Activated CD4-positive, alpha-beta T cell treated with anti-CD3 and anti-CD28 coated beads for 24 hours (primary cell): Measurements from ENCODE around the gene CCDC137.

Experiments used
- DNase-seq, 2 donors: peaks; one replicate each; pipeline ENCODE4 v3.0.0-alpha.2; 2020; ENCODE audit warnings: low read depth in 2 of 2

Gene CCDC137

DNA sequence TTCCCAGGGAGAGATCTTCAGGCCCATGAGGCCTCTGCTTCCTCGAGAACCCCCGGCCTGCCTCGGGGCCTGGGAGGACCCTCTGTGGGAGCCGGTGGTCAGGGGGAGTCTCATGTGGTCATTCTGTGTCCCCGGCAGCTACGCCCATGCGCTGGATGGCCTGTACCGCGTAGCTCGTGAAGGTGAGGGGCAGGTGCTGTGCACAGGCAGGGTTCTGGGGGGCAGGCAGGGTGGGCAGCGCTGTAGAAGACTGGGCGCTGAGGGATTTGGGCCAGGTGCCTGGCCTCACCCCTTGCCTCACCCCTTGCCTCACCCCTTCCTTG lies 50.1 kb downstream of the CCDC137 start:
- DNase-seq: no peak

DNA sequence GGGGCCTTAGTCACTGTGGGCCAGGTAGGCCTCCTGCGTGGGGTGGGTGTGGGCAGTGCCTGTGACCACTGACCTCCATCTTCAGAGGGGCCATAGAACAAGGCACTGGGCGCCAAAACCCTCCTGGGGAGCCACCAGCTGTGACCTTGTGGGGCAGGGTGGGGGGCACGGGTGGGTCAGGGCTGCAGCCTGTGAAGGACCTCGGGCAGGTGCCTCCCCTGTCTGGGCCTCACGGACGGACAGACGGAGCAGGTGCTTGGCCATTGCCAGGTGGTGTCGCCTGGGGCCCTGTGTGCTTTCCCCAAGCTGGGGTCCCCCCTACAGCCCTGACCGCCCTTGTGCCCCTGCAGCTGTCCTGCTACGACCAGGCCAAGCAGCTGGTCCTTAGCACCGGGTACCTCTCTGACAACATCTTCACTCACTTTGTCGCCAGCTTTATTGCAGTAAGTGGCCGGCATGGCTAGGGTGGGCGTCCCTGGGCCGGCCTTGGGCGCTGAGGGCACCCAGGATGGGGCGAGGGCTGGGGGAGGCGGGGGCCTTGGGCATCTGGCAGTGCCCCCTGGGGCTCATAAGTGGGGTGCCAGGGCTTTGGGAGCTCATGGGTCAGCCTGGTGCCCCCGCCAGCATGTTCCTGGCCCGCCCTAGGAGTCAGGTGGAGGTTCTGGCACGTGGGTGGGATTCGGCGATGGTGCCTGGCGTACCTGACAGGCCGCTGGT lies 50.7 kb downstream of the CCDC137 start:
- DNase-seq: no peak

DNA sequence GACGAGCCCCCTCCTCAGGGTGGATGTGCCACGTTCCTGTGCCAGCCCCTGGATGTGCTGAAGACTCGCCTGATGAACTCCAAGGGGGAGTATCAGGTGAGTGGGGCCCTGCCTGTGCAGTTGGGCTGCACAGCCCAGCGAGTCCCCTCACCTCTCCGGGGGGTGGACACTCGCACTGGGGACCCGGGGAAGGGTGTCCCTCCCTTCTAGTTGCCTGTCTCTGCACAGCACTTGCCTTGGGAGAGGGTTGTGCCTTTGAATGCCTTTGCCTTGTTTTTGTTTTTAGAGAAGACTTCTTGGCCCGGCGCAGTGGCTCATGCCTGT lies 51.2 kb downstream of the CCDC137 start:
- DNase-seq: no peak

DNA sequence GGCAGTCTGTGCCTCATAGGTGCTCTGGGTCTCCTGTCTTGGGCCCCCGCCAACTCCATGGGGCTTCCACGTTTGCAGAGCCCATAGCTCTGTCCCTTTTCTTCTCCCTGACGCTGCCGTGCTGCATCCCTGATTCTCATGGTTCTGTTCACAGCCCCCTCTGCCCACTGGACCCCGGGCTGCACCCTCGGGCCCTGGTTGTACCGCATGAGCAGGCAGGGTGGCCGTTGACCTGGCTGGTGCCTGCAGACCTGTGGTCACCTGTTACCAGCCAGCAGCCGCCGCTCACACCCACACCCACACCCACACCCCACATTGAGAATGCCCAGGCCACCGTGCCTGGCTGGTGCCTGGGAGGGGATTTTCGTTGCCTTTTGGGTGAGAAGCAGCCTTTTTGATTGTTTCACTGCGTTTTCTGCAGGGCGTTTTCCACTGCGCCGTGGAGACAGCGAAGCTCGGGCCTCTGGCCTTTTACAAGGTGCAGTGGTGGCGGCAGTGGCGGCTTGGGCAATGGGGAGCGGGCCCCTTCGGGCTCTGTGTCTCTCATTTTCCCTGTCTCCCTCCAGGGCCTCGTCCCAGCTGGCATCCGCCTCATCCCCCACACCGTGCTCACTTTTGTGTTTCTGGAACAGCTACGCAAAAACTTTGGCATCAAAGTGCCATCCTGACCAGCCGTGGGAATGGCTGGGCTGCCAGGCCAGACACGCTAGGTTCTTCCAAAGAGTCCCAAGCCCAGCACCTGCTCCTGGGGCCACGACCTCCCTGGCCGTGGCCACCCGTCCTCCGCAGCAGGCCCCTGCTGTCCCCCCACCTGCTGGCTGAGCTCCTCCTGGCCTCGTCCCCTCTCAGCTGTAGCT lies 53.1 kb downstream of the CCDC137 start:
- no peak for DNase-seq

DNA sequence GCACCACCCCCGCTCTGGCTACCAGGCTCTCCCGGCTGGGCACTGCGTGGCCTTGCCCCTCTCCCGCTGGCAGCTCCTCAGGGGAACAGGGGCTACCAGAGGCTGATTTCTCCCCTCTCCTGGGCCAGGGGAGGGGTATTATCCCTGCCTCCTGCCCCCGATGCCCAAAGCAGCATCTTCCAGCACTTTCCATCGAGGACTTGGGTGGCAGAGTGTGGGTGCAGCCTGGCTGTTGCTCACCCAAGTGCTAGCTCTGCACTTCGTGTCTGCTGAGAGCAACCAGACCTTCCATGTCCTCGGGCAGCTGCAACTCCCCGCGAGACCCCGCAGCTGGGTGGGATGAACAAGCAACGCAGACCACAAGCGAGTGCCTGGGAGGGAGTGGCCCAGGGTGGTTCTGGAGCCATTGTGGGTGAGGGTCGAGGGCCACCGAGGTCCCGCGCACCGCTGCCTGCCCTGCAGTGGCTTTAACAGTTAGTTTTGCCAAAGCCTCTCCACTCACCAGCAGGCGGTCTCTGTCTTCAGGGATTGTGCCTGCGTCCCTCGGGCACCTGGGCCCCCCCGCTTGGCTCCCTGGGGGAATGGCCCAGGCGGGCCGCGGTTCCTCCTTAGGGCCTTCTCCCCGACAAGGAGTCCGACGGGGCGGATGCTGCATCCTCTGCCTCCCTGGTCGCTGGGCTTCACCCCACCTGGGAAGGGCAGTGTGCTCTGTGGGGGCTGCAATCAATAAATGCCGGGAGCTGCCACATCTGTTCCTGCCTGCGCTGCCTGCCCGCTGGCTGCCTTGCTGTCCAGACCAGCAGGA lies 53.9 kb downstream of the CCDC137 start:
- DNase-seq: no peak

DNA sequence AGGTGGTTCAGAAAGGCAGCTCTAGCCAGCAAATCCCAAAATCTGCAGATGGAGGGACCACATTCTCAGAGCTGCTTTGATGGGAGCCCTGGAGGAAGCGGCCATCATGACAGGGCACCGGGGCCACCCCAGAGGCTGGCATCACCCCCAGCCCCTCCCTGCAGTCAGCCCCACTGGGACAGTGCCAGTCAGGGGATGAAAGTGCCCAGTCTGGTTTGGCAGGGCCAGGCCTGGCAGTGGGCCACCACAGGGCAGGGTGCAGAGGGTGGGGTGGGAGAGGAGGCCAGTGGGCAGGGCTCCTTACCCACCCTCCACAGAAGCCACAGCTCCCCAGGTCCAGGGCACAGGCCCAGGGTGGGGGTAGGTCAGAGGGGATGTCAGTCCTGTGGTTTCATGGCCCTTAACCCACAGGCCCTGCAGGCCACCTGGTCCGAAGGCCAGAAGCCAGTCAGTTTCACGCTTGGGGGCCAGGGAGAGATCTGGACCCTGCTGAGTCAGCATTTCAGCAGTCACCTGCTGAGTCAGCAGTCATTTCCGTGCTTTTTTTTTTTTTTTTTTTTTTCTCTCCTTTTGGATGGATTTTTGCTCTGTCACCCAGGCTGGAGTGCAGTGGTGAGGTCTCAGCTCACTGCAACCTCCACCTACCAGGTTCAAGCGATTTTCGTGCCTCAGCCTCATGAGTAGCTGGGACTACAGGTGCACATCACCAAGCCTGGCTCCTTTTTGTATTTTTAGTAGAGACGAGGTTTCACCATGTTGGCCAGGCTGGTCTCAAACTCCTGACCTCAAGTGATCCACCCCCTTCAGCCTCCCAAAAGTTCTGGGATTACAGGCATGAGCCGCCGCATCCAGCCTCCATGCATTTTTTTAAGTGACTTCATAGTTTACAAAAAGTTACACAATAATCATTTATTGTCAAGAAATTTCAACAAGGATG lies 55.9 kb downstream of the CCDC137 start:
- DNase-seq: no peak
